SIG-M5 treated with dmso at 0.1 percent for 504 hours (cell line): ENCODE data around the gene WIPI1.
"Not testable (repeated sequence)": the region's sequence is repeated elsewhere in the genome, so short reads cannot be mapped to it uniquely, and the experiment has no call there.

Source experiments
- DNase-seq: peaks from one replicate; lab custom pipeline; 2025; ENCODE audit not compliant: unreplicated experiment; lab: John Stamatoyannopoulos, UW

Gene WIPI1

DNA sequence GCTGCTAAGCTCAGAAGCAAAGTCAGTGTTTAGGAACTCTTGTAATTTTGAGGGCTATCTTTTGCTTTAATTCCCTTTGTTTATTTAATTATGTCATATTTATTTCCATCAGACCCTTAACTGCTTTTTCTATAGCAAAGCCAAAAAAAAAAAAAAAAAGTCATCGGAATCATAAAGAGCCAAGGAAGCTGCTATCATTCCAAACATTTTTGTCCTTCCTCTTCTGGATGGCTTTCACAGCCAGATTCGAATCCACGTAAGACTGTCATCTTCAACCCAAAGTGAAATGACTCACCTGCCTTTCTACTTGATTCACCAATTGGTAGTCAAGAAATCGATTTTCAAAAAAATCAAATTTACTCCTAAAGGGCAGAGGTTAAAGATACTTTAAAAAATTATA is 38.4 kb downstream of the WIPI1 start:
- DNase-seq: no peak

DNA sequence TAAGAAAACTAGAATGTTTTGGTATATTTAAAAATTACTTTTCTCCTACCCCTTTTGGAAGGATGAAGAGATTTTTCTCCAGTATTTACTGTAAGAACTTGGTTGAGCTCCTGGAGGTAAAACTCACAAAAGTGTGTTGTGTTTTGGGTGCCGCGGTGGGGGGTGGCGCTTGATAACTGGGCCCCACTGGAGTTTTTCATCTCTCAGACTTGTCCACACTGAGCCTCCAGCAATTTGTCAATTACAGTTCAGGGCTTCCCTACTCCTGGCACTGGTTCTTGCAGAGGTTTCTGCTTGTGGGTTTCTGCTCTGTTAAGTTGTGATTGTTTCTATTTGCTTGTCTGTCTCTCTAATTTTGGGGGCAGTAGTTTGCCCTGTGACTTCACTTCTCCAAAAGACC is 40.0 kb downstream of the WIPI1 start:
- DNase-seq: no peak

DNA sequence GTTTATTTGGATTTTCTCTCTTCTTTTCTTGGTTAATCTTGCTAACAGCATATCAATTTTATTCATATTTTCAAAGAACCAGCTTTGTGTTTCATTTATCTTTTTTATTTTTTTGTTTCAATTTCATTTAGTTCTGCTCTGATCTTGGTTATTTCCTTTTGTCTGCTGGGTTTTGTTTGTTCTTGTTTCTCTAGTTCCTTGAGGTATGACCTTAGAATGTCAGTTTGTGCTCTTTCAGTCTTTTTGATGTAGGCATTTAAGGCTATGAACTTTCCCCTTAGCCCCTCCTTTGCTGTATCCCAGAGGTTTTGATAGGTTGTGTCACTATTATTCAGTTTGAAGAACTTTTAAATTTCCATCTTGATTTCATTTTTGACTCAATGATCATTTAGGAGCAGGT is 42.4 kb downstream of the WIPI1 start:
- not testable (repeated sequence) for DNase-seq

DNA sequence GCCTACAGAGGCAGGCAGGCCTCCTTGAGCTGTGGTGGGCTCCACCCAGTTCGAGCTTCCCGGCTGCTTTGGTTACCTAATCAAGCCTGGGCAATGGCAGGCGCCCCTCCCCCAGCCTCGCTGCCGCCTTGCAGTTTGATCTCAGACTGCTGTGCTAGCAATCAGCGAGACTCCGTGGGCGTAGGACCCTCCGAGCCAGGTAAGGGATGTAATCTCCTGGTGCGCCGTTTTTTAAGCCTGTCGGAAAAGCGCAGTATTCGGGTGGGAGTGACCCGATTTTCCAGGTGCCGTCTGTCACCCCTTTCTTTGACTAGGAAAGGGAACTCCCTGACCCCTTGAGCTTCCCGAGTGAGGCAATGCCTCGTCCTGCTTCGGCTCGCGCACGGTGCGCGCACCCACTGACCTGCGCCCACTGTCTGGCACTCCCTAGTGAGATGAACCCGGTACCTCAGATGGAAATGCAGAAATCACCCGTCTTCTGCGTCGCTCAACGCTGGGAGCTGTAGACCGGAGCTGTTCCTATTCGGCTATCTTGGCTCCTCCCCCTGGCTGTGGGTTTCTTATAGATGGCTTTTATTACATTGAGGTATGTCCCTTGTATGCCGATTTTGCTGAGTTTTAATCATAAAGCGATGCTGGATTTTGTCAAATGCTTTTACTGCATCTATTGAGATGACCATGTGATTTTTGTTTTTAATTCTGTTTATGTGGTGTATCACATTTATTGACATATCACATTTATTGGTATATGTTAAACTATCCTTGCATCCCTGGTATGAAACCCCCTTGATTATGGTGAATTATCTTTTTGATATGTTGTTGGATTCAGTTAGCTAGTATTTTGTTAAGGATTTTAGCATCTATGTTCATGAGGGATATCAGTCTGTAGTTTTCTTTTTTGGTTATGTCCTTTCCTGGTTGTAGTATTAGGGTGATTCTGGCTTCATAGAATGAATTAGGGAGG is 43.4 kb downstream of the WIPI1 start:
- peak; percentile 76 for DNase-seq

DNA sequence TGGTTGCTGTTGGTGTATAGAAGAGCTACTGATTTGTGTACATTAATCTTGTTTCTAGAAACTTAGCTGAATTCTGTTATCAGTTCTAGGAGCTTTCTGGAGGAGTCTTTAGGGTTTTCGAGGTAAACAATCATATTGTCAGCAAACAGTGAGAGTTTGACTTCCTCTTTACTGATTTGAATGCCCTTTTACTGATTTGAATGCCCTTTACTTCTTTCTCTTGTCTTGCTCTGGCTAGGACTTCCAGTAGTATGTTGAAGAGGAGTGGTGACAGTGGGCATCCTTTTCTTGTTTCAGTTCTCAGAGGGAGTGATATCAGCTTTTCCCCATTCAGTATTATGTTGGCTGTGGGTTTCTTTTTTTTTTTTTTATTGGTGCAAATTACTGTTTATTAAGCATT is 49.6 kb downstream of the WIPI1 start:
- not testable (repeated sequence) for DNase-seq

DNA sequence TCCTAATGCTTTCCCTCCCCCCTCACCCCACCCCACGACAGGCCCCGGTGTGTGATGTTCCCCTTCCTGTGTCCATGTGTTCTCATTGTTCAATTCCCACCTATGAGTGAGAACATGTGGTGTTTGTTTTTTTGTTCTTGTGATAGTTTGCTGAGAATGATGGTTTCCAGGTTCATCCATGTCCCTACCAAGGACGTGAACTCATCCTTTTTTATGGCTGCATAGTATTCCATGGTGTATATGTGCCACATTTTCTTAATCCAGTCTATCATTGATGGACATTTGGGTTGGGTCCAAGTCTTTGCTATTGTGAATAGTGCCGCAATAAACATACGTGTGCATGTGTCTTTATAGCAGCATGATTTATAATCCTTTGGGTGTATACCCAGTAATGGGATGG is 53.5 kb downstream of the WIPI1 start:
- not testable (repeated sequence) for DNase-seq

DNA sequence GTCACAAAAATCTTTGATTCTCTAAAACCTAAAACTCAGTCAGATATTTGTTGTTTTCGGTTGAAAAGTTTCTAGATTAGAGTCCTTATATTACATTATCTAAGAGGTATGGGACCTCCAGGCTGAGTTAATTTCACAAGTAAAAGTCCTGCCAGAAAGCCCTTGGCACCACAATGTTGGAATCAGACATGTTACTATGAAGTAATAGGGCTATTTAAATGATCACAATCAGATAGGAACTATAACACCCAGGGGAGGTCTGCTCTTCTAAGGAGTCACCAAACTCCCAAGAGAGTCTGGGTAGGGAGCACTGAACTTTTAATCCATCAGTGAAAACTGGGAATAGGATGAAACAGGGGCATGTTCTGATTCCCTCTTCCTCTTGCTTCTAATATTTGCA is 54.2 kb downstream of the WIPI1 start:
- DNase-seq: no peak

DNA sequence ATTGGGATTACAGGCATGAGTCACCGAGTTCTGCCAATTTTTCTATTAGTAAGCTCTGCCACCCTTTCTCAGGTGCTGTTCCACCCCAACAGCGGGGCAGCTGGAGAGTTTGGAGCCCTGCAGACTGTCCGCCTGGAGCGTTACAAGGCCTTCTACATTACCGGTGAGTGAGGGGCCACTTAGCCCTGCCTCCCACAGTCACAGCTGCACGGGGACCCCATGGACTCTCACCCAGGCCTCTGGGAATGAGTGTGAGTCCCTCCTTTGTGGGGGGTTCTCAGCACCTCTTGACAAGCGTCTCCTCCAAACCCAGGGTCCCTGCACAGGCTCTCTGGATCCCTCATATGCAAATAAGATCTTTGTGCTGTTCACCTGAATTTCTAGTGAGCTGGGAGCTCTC is 56.0 kb downstream of the WIPI1 start:
- DNase-seq: no peak

DNA sequence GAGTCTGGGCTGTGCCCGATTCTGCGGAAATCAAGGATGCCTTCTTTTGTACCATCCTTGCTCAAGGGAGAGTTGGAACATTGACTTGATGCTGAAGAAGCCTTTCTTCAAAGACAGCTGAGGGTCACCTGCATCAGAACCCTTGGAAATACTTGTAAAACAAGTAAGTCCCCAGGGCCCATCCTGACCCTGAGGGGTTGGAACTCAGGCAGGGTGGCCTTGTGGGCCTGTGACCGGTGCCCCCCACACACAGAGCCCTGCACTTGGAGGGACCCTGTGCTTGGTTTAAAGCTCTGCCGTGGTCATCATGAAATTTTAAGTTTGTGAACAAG is 56.9 kb downstream of the WIPI1 start:
- DNase-seq: no peak

DNA sequence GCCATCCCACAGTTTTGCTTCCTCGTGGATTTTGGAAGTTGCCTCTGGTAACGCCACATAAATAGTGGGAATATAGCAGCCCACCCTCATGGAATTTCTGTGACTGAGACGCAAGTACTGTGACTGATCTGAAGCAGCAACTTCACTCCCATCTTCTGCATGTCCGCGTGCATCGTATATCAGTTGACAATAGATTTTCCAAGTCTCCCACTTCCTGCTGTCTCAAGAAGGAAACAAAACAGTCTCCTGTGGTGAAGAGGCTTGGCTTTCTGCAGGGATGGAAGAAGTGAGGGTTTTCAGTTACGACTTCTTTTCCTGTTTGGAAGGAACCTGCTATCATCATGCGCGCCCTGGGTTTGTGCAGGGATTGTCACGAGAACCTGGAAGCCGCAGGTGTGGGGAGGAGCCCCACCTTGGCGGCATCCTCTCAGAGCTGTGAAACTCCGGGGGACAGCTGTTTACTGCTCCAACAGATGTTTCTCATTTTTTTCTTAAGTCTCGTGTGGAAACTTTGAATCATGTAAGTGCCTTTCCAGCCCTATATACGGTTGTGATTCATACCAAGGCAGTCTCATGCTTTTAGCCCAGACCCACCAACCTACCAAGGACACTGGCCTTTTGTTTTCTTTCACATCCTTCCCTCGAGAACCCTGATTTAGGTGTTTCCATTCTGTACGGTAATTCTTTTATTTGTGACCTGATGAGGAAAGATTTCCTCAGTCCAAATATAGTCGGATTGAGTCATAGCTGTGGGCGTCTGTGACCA is 57.5 kb downstream of the WIPI1 start:
- DNase-seq: no peak

DNA sequence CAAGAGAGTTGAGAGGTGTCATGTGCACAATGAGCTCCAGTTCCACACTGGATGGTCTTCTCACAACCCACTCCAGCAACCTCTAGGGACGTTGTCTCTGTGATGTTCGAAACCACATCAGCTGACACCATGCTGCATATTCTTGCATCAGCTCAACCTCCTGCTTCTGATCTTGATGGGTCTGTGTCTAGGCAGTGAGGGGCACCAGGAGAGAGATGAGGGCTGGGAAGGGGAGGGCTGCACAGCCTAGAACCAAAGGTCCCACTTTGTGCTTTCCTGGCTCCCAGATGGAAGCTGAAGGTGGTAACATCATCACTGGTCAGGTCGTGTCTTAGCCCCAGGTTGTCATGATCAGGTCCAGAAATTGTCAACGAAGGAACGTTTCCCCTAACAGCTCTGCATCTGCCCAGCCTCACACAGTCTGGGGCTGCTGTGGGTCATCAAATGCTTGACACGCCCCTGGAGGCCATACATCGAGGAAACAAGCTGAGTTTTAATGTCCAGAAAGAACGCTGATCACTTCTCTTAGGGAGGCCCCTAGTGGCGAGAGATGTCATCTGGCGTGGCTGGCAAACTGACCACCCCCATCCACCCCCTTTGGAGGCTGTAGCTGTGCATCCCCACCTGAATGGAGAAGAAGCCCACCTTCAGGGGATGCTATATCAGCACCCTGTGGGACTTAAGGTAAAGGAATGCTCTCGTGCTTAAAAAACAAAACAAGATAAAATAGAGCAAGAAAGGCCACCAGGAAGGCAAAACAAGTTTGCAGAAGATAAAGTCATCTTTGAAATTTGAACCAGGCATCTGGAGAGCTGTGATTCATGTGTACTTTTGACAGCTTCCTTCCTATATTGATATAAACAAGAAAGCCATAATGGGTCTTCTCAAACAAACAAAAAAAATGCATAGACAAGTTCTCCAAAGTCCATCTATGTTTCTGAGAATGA is 58.3 kb downstream of the WIPI1 start:
- peak; percentile 73 for DNase-seq

DNA sequence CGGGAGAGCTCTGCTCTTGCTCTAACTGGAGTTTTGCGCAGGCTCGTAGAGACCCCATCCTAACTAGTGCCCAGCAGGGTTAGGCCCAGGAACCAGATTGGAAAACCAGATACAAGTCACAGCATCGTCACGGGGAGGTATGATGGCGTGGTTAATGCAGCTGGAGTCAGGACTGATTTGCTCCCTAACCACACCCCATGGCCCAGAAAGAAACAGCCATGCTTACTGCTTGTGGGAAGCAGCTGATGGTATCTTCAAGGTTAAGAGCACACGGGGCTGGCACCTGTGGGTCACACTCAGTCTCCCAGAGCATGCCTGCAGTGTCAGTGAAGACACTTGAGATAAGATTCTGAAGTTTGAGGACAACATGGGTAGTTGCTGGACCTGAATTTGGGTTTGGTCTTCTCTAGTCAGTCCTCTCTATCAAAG is 60.2 kb downstream of the WIPI1 start:
- no peak for DNase-seq

DNA sequence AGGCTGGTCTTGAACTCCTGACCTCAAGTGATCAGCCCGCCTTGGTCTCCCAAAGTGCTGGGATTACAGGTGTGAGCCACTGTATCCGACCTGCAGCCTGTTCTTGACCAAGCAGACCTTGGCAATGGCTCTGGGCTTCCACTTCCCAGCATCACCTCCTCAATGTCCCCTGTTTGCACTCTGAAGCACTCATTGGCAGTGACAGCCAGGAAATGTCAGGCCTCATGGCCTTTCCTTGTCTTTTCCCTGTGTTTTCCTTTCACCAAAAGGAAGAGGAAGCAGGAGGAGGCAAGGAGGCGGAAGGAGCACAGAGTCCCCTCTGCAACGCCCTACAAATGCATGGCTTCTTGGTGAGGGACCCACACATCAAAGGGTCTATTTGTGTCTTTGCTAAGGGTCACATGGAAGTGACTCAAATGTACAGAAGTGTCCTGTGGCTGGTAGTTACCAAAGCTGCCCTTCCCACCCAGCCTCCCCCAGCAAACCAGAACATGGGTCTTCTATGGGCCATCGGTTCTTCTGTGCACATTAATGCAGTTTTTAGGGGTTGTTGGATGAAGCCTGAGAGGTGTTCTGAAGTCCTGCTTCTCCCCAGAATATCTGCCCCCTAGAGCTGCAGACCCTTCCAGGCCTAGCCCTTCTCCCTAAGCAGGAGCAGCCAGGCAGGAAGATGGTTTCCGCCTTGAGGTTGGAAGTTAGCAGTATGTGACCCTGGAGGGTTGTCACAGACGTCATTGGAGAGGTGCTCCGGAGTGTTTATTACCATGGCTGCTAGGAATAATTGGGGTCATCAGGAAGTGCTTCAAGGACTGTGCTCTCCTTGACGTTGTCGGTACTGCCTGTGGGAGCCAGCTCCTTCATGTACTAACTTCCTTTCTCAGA is 60.8 kb downstream of the WIPI1 start:
- DNase-seq: no peak

DNA sequence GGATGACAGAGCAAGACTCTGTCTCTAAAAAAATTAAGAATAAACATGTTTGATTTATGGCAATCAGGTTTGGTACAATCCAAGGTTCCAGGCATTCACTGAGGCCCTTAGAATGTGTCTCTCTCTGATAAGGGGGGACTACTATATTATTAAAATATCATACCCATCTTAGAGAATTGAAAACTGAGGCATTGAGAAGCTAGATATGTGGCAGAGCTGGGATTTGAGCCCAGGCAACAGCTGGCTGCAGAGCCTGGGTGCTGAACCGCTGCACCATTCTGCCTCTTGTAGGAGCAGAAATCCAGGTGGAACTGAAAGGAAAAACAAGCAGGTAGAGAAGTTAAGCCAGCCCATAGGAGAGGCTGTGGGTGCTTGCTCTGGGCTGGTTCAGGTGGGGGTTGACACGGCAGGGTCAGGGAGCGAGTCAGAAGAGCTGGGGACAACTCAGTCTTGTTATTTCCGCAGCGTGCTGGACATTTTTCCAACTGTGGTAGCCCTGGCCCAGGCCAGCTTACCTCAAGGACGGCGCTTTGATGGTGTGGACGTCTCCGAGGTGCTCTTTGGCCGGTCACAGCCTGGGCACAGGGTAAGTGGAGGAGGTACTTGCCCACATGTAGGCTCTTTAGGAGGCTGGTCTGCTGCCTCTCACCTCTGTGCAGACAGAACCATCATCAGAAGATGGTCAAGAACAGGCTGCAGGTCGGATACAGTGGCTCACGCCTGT is 62.5 kb downstream of the WIPI1 start:
- DNase-seq: no peak

DNA sequence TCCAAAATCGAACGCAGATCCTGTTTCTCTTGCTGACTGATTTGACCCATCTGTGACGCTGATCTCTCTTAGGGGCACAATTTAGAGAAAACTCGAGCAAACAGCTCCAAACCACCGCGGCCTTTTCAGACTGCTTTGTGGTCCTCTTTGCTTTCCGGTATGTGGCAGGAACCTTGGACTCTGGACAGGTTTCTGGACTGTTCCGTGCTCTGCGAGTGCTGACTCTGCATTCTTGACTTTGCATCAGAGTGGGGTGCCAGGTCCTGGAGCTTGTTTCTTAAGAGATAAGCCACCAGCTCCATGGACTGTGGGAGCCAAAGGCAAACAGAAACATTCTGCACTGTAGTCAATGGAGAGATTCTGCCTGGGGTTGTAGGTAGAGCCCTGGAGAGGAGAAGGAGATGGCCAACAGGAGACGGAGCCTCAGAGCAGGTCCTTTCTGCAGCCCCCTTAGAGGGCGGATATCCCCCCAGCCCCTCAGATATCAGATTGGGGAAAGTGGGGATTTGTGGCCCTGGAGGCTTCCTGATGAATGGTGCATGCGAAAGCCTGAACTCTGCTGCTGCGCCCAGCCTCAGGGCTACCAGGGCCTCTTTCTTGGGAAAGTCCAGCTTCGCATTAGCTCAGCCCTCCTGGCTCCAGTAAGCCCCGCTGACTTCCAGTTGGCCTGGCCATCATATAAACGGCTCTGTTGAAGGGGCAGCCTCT is 65.6 kb downstream of the WIPI1 start:
- no peak for DNase-seq

DNA sequence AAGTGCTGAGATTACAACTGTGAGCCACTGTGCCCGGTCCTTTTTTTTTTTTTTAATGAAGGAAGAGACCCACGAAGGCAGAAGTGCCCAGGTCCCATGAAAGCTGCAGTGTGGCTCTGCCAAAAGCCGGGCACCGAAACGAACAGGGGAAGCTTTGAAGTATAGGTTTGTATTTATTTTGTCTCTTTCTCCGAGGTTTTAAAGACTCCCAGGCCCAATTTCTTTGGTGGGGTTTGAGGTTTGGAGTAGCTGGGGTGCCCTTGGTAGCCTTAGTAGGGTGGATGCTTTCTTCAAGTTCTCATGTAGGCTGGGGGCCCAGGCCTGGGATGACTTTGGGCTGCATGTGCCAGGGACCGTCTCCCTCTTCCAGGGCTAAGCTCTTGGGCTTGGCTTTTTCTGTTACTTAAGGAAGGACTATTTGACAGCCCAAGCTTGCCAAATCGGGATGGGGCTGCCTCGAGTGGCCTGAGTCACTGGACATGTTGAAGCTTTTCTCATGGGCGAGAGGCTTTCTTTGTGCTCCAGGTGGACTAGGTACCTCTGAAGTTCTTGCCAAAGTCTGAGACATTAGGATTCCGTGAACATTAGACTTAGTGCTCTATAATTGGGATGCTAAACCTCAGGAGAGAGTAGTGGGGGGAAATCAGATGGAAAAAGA is 66.3 kb downstream of the WIPI1 start:
- DNase-seq: no peak

DNA sequence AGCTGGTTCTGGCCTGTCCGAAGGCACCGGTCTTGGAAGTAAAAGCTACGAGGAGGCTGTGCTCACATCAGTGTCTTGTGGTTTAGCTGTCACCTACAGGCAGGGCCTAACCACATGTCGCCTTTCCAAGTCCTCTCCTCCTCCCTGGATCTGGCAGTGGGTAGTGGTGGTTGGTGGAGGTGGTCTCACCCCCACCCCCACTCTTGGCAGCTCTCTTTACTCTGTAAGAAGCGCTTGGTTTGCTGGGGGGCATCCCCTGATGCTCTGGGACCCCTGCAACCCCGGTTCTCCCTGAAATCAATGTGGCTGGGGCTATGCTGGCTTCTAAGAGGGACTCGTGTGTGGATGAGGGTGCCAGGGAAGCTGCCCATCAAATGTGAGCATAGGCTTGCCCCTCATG is 68.3 kb downstream of the WIPI1 start:
- no peak for DNase-seq

DNA sequence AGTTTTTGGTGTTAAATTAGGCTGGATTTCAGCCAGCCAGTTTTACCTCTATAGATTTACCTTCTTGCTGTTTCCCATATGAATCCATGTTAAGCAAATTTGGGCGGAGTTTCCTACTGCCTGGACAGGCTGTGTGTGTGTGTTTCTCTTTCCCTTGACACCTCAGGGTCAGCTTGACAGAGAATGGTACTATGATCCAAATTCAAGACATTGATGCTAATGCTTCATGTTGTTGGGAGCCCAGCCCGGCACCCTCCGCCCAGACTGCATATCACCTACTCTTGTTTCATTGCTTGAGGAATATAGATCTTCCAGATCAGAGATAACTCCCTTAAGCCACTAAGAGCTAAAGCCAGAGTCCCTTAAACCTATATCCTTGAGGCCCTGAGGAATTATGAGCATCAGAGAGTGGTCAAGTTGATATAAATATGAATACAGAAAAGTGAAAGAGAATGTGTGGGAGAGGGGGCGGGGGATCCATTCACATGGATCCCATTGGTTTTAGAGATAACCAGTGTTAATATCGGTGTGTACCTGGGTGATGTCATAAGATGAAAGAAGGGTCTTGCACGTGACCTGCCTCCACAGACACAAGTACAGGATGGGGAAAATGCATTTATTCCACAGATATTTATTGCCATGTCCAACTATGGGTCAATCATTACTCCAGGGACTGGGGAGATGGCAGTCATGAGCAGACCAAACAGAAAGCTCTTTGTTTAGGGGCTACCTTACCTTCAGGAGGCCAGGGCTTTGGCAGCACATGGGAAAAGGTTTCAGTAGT is 69.7 kb downstream of the WIPI1 start:
- DNase-seq: no peak
